GM23248 (cell line): ENCODE data around the gene SLC35F4.

Experiments used
- EZH2 ChIP-seq: fragments of 200-600 bp; sonication (generic); IDR thresholded peaks from 2 replicates; pipeline ENCODE4 v1.6.1; 2018; ENCODE audit warnings: antibody characterized with exemption, mild to moderate bottlenecking; ENCODE audit not compliant: insufficient read depth, poor library complexity, severe bottlenecking
- EZH2phosphoT487 ChIP-seq: fragments of 200-600 bp; sonication (generic); IDR thresholded peaks from 2 replicates; pipeline ENCODE4 v1.6.1; 2018; ENCODE audit warnings: antibody characterized with exemption, moderate library complexity, mild to moderate bottlenecking, low read depth; ENCODE audit not compliant: insufficient read depth

- TF ChIP-seq EZH2 (no peak), EZH2phosphoT487 (no peak)
Measured at GRCh38 chr14:57870686-57871457, 5.0 kb upstream of the SLC35F4 start.
